ENCODE data around the gene GRIP2.

- TF ChIP-seq CTCF (IDR thresholded peaks at IDR 0.05; ENCODE audit: low read length) (no peak), EZH2phosphoT487 (IDR thresholded peaks at IDR 0.05; ENCODE audit: low read length) (no peak)
Measured at GRCh38 chr3:14577897-14578296, 37.8 kb upstream of the GRIP2 start.
